Upper lobe of left lung (tissue), 6 donors: ENCODE measurements around the gene RAPGEF2. TPM values are rescaled to one million over a fixed set of nuclear protein-coding genes. Genes with fewer than 3 reads are reported as not detected.

Source experiments
- ATAC-seq, 2 donors: fragments of 200-7000 bp; cut with Tn5 transposase; one replicate each; pipeline ENCODE4 v1.9.1; 2022; ENCODE audit warnings: mild to moderate bottlenecking in 2 of 2, moderate library complexity in 2 of 2; ENCODE audit not compliant: low FRiP score in 2 of 2
- DNase-seq, 2 donors: peaks; one replicate each; pipeline ENCODE4 v3.0.0-alpha.2; 2019 to 2020
- H3K27ac ChIP-seq, 4 donors: fragments of 200-600 bp; sonication (generic); one replicate each; pipeline ENCODE4 v1.5.1; 2016 to 2019
- H3K27me3 ChIP-seq, 4 donors: fragments of 200-600 bp; sonication (generic); one replicate each; pipeline ENCODE4 v1.5.1; 2017 to 2019
- H3K36me3 ChIP-seq, 4 donors: fragments of 200-600 bp; sonication (generic); one replicate each; pipeline ENCODE4 v1.5.1; 2016 to 2019
- H3K4me1 ChIP-seq, 4 donors: fragments of 200-600 bp; sonication (generic); one replicate each; pipeline ENCODE4 v1.5.1; 2018 to 2019
- H3K4me3 ChIP-seq, 4 donors: fragments of 200-600 bp; sonication (generic); one replicate each; pipeline ENCODE4 v1.5.1; 2017 to 2019; ENCODE audit warnings: mild to moderate bottlenecking in 2 of 4, moderate library complexity in 1 of 4
- H3K9me3 ChIP-seq, 4 donors: fragments of 200-600 bp; sonication (generic); one replicate each; pipeline ENCODE4 v1.5.1; 2018 to 2019
- CTCF ChIP-seq, 6 experiments: fragments of 450-650 bp in 4 of 6; fragments of 200-600 bp in 2 of 6; sonication (generic) in 2 of 6; IDR thresholded peaks; one replicate each; pipeline ENCODE4 v1.5.1; 2016 to 2019; ENCODE audit warnings: antibody characterized with exemption in 6 of 6
- EP300 ChIP-seq, 4 donors: sonication (generic); formaldehyde crosslinking; IDR thresholded peaks; one replicate each; pipeline ENCODE4 v1.5.1; 2017; ENCODE audit warnings: antibody characterized with exemption in 4 of 4, control low read depth in 2 of 4
- POLR2A ChIP-seq, 4 donors: fragments of 450-650 bp; IDR thresholded peaks; one replicate each; pipeline ENCODE4 v1.5.1; 2016 to 2017; ENCODE audit warnings: antibody characterized with exemption in 4 of 4, mild to moderate bottlenecking in 2 of 4
- POLR2AphosphoS5 ChIP-seq, 2 donors: sonication (generic); formaldehyde crosslinking; IDR thresholded peaks; one replicate each; pipeline ENCODE4 v1.5.1; 2017; ENCODE audit warnings: antibody characterized with exemption in 2 of 2
- WGBS, 2 donors: methylation state at CpG; one replicate each; pipeline ENCODE4 v1.1.5; 2017 to 2018; 5-methylcytosine and 5-hydroxymethylcytosine counted together
- total RNA-seq, 6 donors: library from RNA; depleted of rRNA in 4 of 6; stranded (reverse); fragments of >200 nt in 4 of 6; gene quantifications; one replicate each; pipeline versions ENCODE4 v1.1.0 to v1.2.1, GENCODE V29; 2016 to 2021
- donor health status: DM: no; HTN: no; CAD: no; lungs with moderate emphysema.
- donor health status: DM: no; HTN: yes; CAD: no; lungs with severe emphysema.

RAPGEF2 gene
- total RNA-seq, 6 donors from 2014 or later, result 53.3 to 122 (median 66.3) TPM

- Histone ChIP-seq H3K27me3 (no peaks in the 10 kb centered on the region), H3K36me3 (no peaks in the 10 kb centered on the region), H3K4me1 (peaks cover 0 to 6% (median 2%) of the 10 kb centered on the region in 4 donors), H3K9me3 (no peaks in the 10 kb centered on the region), H3K4me3 (no peak overlapping the region), H3K27ac (no peak overlapping the region)
- TF ChIP-seq EP300 (IDR thresholded peaks at IDR 0.05) (no peak), POLR2A (IDR thresholded peaks at IDR 0.05) (no peak), POLR2AphosphoS5 (IDR thresholded peaks at IDR 0.05) (no peak), CTCF (IDR thresholded peaks at IDR 0.05) (no peak)
- ATAC-seq (no peak), DNase-seq (no peak)
- 61 to 78% methylated on average over 1 of the region's 1 CpG for WGBS, 2 donors
Observed at GRCh38 chr4:159185591-159186023, 82.7 kb downstream of the RAPGEF2 start.

DNA sequence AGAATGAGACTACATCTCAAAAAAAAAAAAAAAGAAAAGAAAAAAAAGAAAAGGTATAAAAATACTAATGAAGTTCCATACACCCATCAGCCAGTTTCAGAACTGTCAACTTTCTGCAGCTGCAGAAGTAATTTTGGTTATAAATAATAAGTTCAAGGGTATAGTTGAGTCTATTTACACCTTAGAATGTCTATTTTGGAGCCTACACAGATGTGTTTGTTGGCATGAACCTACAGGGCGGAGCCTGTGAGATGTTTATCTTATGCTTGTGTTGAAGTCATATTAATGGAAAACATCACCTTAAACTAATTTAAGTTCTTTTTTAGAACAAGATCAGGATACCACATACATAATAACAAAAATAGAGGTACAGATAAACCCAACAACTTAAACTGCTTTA, 85.8 kb downstream of the RAPGEF2 start:
- DNase-seq (no peak), ATAC-seq (no peak)
- Histone ChIP-seq H3K9me3 (no peaks in the 10 kb centered on the region), H3K36me3 (no peaks in the 10 kb centered on the region), H3K27me3 (no peaks in the 10 kb centered on the region), H3K4me1 (peaks cover 0 to 17% (median 4%) of the 10 kb centered on the region in 4 donors), H3K4me3 (no peak overlapping the region), H3K27ac (no peak overlapping the region)
- WGBS, 2 donors, result 92 to 96% methylated on average over 1 of the region's 1 CpG
- TF ChIP-seq EP300 (IDR thresholded peaks at IDR 0.05) (no peak), POLR2A (IDR thresholded peaks at IDR 0.05) (no peak), POLR2AphosphoS5 (IDR thresholded peaks at IDR 0.05) (no peak), CTCF (IDR thresholded peaks at IDR 0.05) (no peak)

DNA sequence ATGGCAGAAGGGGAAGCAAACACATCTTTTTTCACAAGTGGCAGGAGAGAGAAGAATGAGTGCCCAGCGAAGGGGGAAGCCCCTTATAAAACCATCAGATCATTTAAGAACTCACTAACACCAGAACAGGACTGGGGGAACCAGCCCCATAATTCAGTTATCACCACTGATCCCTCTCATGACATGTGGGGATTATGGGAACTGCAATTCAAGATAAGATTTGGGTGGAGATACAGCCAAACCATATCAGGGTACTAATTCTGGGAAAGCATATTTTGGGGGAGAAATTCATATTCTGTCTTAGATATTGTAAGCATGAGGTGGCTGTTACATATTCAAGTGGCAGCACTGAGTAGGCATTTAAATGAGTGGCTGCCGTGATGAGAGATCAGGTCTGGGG, 87.8 kb downstream of the RAPGEF2 start:
- WGBS, 2 donors, result 91 to 97% methylated on average over 2 of the region's 2 CpGs
- H3K36me3 ChIP-seq, result peaks cover 0 to 3% (median 0%) of the 10 kb centered on the region in 4 donors
- ATAC-seq, result no peak
- H3K4me3 ChIP-seq, result no peak overlapping the region
- no peak for TF ChIP-seq POLR2AphosphoS5 (IDR thresholded peaks at IDR 0.05)
- TF ChIP-seq EP300 (IDR thresholded peaks at IDR 0.05), result no peak
- no peak for TF ChIP-seq CTCF (IDR thresholded peaks at IDR 0.05)
- no peak for TF ChIP-seq POLR2A (IDR thresholded peaks at IDR 0.05)
- H3K27ac ChIP-seq, result no peak overlapping the region
- no peak for DNase-seq
- H3K9me3 ChIP-seq, result no peaks in the 10 kb centered on the region
- H3K4me1 ChIP-seq, result peaks cover 0 to 17% (median 4%) of the 10 kb centered on the region in 4 donors
- no peaks in the 10 kb centered on the region for H3K27me3 ChIP-seq

- no peak for ATAC-seq
- Histone ChIP-seq H3K36me3 (peaks cover 0 to 3% (median 0%) of the 10 kb centered on the region in 4 donors), H3K4me1 (peaks cover 0 to 17% (median 4%) of the 10 kb centered on the region in 4 donors), H3K27ac (no peak overlapping the region), H3K9me3 (no peaks in the 10 kb centered on the region), H3K4me3 (no peak overlapping the region), H3K27me3 (no peaks in the 10 kb centered on the region)
- 77 to 82% methylated on average over 5 of the region's 5 CpGs for WGBS, 2 donors
- no peak for DNase-seq
- no peak for TF ChIP-seq EP300 (IDR thresholded peaks at IDR 0.05)
- TF ChIP-seq CTCF (IDR thresholded peaks at IDR 0.05), result peak in 3 of 6 experiments; percentile 29 to 33 (median 33)
- no peak for TF ChIP-seq POLR2AphosphoS5 (IDR thresholded peaks at IDR 0.05)
- no peak for TF ChIP-seq POLR2A (IDR thresholded peaks at IDR 0.05)
Observed at GRCh38 chr4:159191989-159192388, 89.1 kb downstream of the RAPGEF2 start.

DNA sequence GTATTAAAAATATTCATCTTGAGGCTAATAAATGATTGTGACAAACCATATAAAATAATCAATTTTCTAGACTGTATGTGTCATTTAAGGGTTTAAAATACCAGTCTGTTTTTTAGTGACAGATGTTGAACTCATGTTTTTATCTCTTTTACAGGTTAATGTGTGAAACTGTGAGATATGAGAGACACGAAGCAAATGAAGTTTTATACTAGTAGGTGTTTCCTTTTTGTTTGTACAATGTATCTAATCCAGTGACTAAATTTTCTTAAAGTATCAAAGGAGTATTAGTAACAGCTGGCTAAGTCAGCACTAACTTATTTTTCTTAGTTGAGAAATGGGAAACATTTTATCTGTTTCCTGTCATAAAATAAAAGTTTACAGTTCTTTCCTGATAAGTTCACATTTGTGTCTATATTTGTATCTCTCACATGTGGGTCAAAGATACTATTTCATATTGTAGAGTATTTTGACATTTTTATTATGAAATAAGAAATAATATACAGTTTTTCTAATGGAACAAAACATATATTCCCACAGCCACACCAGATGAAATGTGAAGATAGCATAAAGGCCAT, 90.3 kb downstream of the RAPGEF2 start:
- no peak for TF ChIP-seq POLR2A (IDR thresholded peaks at IDR 0.05)
- TF ChIP-seq CTCF (IDR thresholded peaks at IDR 0.05), result no peak
- TF ChIP-seq EP300 (IDR thresholded peaks at IDR 0.05), result no peak
- TF ChIP-seq POLR2AphosphoS5 (IDR thresholded peaks at IDR 0.05), result no peak
- Histone ChIP-seq H3K36me3 (peaks cover 0 to 3% (median 0%) of the 10 kb centered on the region in 4 donors), H3K27me3 (no peaks in the 10 kb centered on the region), H3K4me1 (peaks cover 0 to 17% (median 9%) of the 10 kb centered on the region in 4 donors), H3K4me3 (no peak overlapping the region), H3K9me3 (no peaks in the 10 kb centered on the region), H3K27ac (peak overlapping the region in 1 of 4 donors; percentile 11)
- WGBS, 2 donors, result 33 to 48% methylated on average over 1 of the region's 1 CpG
- DNase-seq (no peak), ATAC-seq (no peak)
